ENCODE measurements around the gene RNF6. TPM values are rescaled to one million over a fixed set of nuclear protein-coding genes. Genes with fewer than 3 reads are reported as not detected.

The RNF6 gene
- total RNA-seq, 1 experiment from 2014 or later: 34.0 TPM

DNA sequence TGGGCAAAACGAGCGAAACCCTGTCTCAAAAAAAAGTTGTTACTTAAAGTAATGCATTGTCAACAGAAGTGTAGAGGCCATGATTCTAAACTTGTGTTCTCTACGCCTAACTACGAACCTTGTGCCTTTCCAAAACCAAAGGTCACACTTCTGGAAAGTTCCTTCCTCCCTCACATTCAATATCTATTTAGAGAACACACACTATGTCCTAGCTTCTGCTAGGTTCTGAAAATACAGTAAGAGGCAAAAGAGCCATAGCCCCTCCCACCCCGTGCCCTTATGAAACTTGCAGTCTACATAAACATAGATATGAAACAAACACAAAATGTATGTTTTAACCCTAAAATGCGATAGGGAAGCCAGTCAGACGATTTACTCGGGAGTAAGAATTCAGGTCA, 36.4 kb downstream of the RNF6 start:
- peak overlapping the region; percentile 68 for H3K9ac ChIP-seq (ENCODE audit: low read length)
- intact Hi-C loops (cut with micrococcal nuclease): loop anchor here (1.0 to 10.0 kb wide), 3 partner anchors 36 to 311 kb away; no protein-coding TSS in a partner anchor
- H3K36me3 ChIP-seq (ENCODE audit: low read depth, low read length): no peaks in the 10 kb centered on the region
- H3K4me2 ChIP-seq (ENCODE audit: low read length): peak overlapping the region; percentile 87
- H3K27me3 ChIP-seq (ENCODE audit: low read length): 0 out of 2 replicates have a peak, but pooled peaks cover 3% of the 10 kb centered on the region
- BruUV-seq (replicated peaks): no TSS peak
- peak overlapping the region; percentile 97 for H2AFZ ChIP-seq (ENCODE audit: low read length)
- no peaks in the 10 kb centered on the region for H3F3A ChIP-seq (ENCODE audit: low read length, unreplicated experiment)
- ChIA-PET POLR2A (ENCODE audit: unreplicated experiment) (no interaction called here), CTCF (interaction anchor here (0.6 to 2.7 kb wide), 4 partner anchors 69 to 513 kb away, joined by 4 to 34 read pairs (median 17); no protein-coding TSS in a partner anchor)
- H4K20me1 ChIP-seq (ENCODE audit: low read length): no peaks in the 10 kb centered on the region
- H3K79me2 ChIP-seq (ENCODE audit: low read length): no peaks in the 10 kb centered on the region
- H3K27ac ChIP-seq (ENCODE audit: low read length): no peak overlapping the region
- peak overlapping the region; percentile 80 for H3K4me3 ChIP-seq (ENCODE audit: low read length)
- H3K9me2 ChIP-seq (replicated peaks; ENCODE audit: low read length): no peaks in the 10 kb centered on the region
- peak; percentile 6; the same call in 1 of the 2 replicates for ATAC-seq
- DNase-seq: no peak
- H3K9me3 ChIP-seq (ENCODE audit: low read length): no peaks in the 10 kb centered on the region
- 0 out of 2 replicates have a peak, but pooled peaks cover 4% of the 10 kb centered on the region for H3K4me1 ChIP-seq (ENCODE audit: insufficient read depth, low read length)
- TF ChIP-seq, protein P1, sequence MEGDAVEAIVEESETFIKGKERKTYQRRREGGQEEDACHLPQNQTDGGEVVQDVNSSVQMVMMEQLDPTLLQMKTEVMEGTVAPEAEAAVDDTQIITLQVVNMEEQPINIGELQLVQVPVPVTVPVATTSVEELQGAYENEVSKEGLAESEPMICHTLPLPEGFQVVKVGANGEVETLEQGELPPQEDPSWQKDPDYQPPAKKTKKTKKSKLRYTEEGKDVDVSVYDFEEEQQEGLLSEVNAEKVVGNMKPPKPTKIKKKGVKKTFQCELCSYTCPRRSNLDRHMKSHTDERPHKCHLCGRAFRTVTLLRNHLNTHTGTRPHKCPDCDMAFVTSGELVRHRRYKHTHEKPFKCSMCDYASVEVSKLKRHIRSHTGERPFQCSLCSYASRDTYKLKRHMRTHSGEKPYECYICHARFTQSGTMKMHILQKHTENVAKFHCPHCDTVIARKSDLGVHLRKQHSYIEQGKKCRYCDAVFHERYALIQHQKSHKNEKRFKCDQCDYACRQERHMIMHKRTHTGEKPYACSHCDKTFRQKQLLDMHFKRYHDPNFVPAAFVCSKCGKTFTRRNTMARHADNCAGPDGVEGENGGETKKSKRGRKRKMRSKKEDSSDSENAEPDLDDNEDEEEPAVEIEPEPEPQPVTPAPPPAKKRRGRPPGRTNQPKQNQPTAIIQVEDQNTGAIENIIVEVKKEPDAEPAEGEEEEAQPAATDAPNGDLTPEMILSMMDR (conservative IDR thresholded peaks at IDR 0.05; ENCODE audit: low read depth, low read length): no peak
- TF ChIP-seq EZH2phosphoT487 (IDR thresholded peaks at IDR 0.05; ENCODE audit: borderline replicate concordance, low read length) (no peak), EZH2 (IDR thresholded peaks at IDR 0.05; ENCODE audit: low read length, unreplicated experiment) (no peak)

DNA sequence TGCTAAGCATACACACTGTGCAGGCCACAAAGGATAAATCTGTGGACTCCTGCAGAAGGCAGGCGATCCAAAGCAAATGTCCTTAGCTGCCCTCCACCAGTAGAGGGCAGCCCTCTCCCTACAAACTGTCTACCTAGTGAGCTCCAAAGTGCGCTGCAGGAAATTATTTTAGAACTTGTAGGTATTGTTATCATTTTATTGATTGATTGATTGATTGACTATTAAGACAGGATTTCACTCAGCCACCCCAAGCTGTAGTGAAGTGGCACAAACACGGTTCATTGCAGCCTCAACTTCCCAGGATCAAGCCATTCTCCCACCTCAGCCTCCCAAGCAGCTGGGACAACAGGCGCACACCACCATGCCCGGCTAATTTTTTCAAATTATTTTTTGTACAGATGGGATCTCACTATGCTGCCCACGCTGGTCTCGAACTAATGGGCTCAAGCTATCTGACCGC, 37.3 kb downstream of the RNF6 start:
- Histone ChIP-seq H3K9me2 (replicated peaks; ENCODE audit: low read length) (no peaks in the 10 kb centered on the region), H3K4me2 (ENCODE audit: low read length) (no peak overlapping the region), H3K4me3 (ENCODE audit: low read length) (no peak overlapping the region), H3F3A (ENCODE audit: low read length, unreplicated experiment) (no peaks in the 10 kb centered on the region), H3K36me3 (ENCODE audit: low read depth, low read length) (no peaks in the 10 kb centered on the region), H4K20me1 (ENCODE audit: low read length) (no peaks in the 10 kb centered on the region), H2AFZ (ENCODE audit: low read length) (no peak overlapping the region), H3K9me3 (ENCODE audit: low read length) (no peaks in the 10 kb centered on the region), H3K27me3 (ENCODE audit: low read length) (0 out of 2 replicates have a peak, but pooled peaks cover 3% of the 10 kb centered on the region), H3K79me2 (ENCODE audit: low read length) (no peaks in the 10 kb centered on the region), H3K27ac (ENCODE audit: low read length) (no peak overlapping the region), H3K9ac (ENCODE audit: low read length) (no peak overlapping the region), H3K4me1 (ENCODE audit: insufficient read depth, low read length) (0 out of 2 replicates have a peak, but pooled peaks cover 4% of the 10 kb centered on the region)
- peak; percentile 78 for DNase-seq
- POLR2A ChIA-PET (ENCODE audit: unreplicated experiment): interaction anchor here (0.6 kb wide), 1 partner anchor 514 kb away, joined by 3 read pairs; no protein-coding TSS in a partner anchor
- peak; percentile 65 for ATAC-seq
- BruUV-seq (replicated peaks): no TSS peak
- CTCF ChIA-PET: interaction anchor here (0.6 to 2.7 kb wide), 4 partner anchors 311 to 514 kb away, joined by 4 to 34 read pairs (median 19); no protein-coding TSS in a partner anchor
- TF ChIP-seq, protein P1 (conservative IDR thresholded peaks at IDR 0.05; ENCODE audit: low read depth, low read length): peak; percentile 90
- TF ChIP-seq EZH2phosphoT487 (IDR thresholded peaks at IDR 0.05; ENCODE audit: borderline replicate concordance, low read length): no peak
- intact Hi-C loops (cut with micrococcal nuclease): loop anchor here (1.0 to 10.0 kb wide), 3 partner anchors 200 to 513 kb away; no protein-coding TSS in a partner anchor

DNA sequence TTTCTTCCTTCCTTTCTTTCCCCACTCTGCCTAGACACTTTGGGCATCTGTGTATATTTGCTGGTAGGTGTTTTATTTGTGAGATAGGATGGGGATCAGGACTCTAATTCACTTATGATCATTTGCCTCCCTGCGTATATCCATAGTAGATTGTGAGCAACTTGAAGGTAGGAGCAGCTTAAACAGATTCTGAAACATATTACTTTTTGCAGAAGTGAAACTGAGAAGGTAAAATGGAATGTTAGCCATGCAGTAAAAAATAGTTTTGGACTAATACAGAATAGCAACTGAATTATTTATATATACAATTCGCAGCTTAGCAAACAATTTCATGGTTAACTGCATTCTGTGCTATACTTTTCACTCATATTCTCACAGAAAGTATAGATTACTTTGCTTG, 38.7 kb downstream of the RNF6 start:
- no peaks in the 10 kb centered on the region for H4K20me1 ChIP-seq (ENCODE audit: low read length)
- H3K4me1 ChIP-seq (ENCODE audit: insufficient read depth, low read length): 0 out of 2 replicates have a peak, but pooled peaks cover 4% of the 10 kb centered on the region
- no peaks in the 10 kb centered on the region for H3F3A ChIP-seq (ENCODE audit: low read length, unreplicated experiment)
- BruUV-seq (replicated peaks): no TSS peak
- no peaks in the 10 kb centered on the region for H3K9me3 ChIP-seq (ENCODE audit: low read length)
- ChIA-PET POLR2A (ENCODE audit: unreplicated experiment) (no interaction called here), CTCF (interaction anchor here (0.5 kb wide), 1 partner anchor 736 kb away, joined by 3 read pairs; no protein-coding TSS in a partner anchor)
- intact Hi-C loops (cut with micrococcal nuclease): loop anchor here (5.0 to 10.0 kb wide), 2 partner anchors 201 to 424 kb away; no protein-coding TSS in a partner anchor
- no peak overlapping the region for H3K4me2 ChIP-seq (ENCODE audit: low read length)
- H3K9me2 ChIP-seq (replicated peaks; ENCODE audit: low read length): no peaks in the 10 kb centered on the region
- ATAC-seq (no peak), DNase-seq (no peak)
- TF ChIP-seq, protein P1 (conservative IDR thresholded peaks at IDR 0.05; ENCODE audit: low read depth, low read length): no peak
- no peak for TF ChIP-seq EZH2phosphoT487 (IDR thresholded peaks at IDR 0.05; ENCODE audit: borderline replicate concordance, low read length)
- no peak for TF ChIP-seq EZH2 (IDR thresholded peaks at IDR 0.05; ENCODE audit: low read length, unreplicated experiment)
- H3K79me2 ChIP-seq (ENCODE audit: low read length): no peaks in the 10 kb centered on the region
- no peak overlapping the region for H2AFZ ChIP-seq (ENCODE audit: low read length)
- H3K27ac ChIP-seq (ENCODE audit: low read length): no peak overlapping the region
- H3K4me3 ChIP-seq (ENCODE audit: low read length): no peak overlapping the region
- no peaks in the 10 kb centered on the region for H3K36me3 ChIP-seq (ENCODE audit: low read depth, low read length)
- H3K27me3 ChIP-seq (ENCODE audit: low read length): 0 out of 2 replicates have a peak, but pooled peaks cover 3% of the 10 kb centered on the region
- H3K9ac ChIP-seq (ENCODE audit: low read length): no peak overlapping the region

All from PC-3 (cell line).